Neural progenitor cell (in vitro differentiated cells): ENCODE measurements around the gene ITM2C. TPM values are rescaled to one million over a fixed set of nuclear protein-coding genes. Genes with fewer than 3 reads are reported as not detected.

ENCODE experiments used
- DNase-seq: peaks from one replicate; pipeline ENCODE4 v3.0.0-alpha.2; 2016; ENCODE audit warnings: low spot score
- H2AFZ ChIP-seq: fragments of 200-600 bp; sonication (generic); replicated peaks from 2 replicates; pipeline ENCODE4 v1.6.1; 2016; ENCODE audit warnings: antibody characterized with exemption
- H3F3A ChIP-seq: fragments of 200-600 bp; sonication (generic); 2 replicates; pipeline ENCODE4 v1.6.1; 2016; ENCODE audit warnings: antibody characterized with exemption, low read depth
- H3K27ac ChIP-seq: fragments of 200-600 bp; sonication (generic); 2 replicates; pipeline ENCODE4 v1.5.1; 2016; ENCODE audit warnings: mild to moderate bottlenecking
- H3K27me3 ChIP-seq: fragments of 200-600 bp; sonication (generic); 2 replicates; pipeline ENCODE4 v1.6.1; 2016; ENCODE audit warnings: mild to moderate bottlenecking, moderate library complexity
- H3K36me3 ChIP-seq: fragments of 200-600 bp; sonication (generic); 2 replicates; pipeline ENCODE4 v1.5.1; 2016
- H3K4me1 ChIP-seq: fragments of 200-600 bp; sonication (generic); 2 replicates; pipeline ENCODE4 v1.6.1; 2016; ENCODE audit warnings: mixed run types
- H3K4me2 ChIP-seq: fragments of 200-600 bp; sonication (generic); 2 replicates; pipeline ENCODE4 v1.6.1; 2016
- H3K4me3 ChIP-seq: fragments of 200-600 bp; sonication (generic); 2 replicates; pipeline ENCODE4 v1.5.1; 2016
- H3K79me2 ChIP-seq: fragments of 200-600 bp; sonication (generic); 2 replicates; pipeline ENCODE4 v1.6.1; 2016; ENCODE audit warnings: low read depth
- H3K9ac ChIP-seq: fragments of 200-600 bp; sonication (generic); 2 replicates; pipeline ENCODE4 v1.6.1; 2016
- H3K9me3 ChIP-seq: fragments of 200-600 bp; sonication (generic); 2 replicates; pipeline ENCODE4 v1.5.1; 2016; ENCODE audit warnings: low read depth
- H4K20me1 ChIP-seq: fragments of 200-600 bp; sonication (generic); 2 replicates; pipeline ENCODE4 v1.6.1; 2016; ENCODE audit warnings: low read depth
- H3K27ac Mint-ChIP-seq: 3 replicates; pipeline ENCODE4 v1.8.0; 2021; ENCODE audit warnings: mixed read lengths
- H3K27me3 Mint-ChIP-seq: 2 replicates; pipeline ENCODE4 v1.8.0; 2022; ENCODE audit warnings: low read depth, mild to moderate bottlenecking, inconsistent platforms, moderate library complexity, mixed read lengths; ENCODE audit not compliant: insufficient read depth
- H3K36me3 Mint-ChIP-seq: 3 replicates; pipeline ENCODE4 v1.8.0; 2021; ENCODE audit warnings: mixed read lengths
- H3K4me1 Mint-ChIP-seq: 3 replicates; pipeline ENCODE4 v1.8.0; 2021; ENCODE audit warnings: mixed read lengths
- H3K4me3 Mint-ChIP-seq: 3 replicates; pipeline ENCODE4 v1.8.0; 2021; ENCODE audit warnings: mild to moderate bottlenecking, moderate library complexity, mixed read lengths
- H3K9me3 Mint-ChIP-seq: 3 replicates; pipeline ENCODE4 v1.8.0; 2020; ENCODE audit warnings: mixed read lengths
- CTCF ChIP-seq: fragments of 200-600 bp; sonication (generic); IDR thresholded peaks from 2 replicates; pipeline ENCODE4 v1.5.1; 2017; ENCODE audit warnings: antibody characterized with exemption, mild to moderate bottlenecking
- EZH2 ChIP-seq: fragments of 200-600 bp; sonication (generic); IDR thresholded peaks from 2 replicates; pipeline ENCODE4 v1.6.1; 2017; ENCODE audit warnings: antibody characterized with exemption, mild to moderate bottlenecking, moderate library complexity
- EZH2phosphoT487 ChIP-seq: fragments of 200-600 bp; sonication (generic); IDR thresholded peaks from 2 replicates; pipeline ENCODE4 v1.6.1; 2017; ENCODE audit warnings: antibody characterized with exemption
- total RNA-seq: library from RNA; depleted of rRNA; stranded (reverse); fragments of >200 nt; gene quantifications from 2 replicates; pipeline ENCODE4 v1.2.3, GENCODE V29; 2015; ENCODE audit warnings: low replicate concordance

The ITM2C gene
- total RNA-seq, 1 donor from 2014 or later = 84.6 TPM

GRCh38 chr2:230899786-230900185 is 35.0 kb downstream of the ITM2C start:
- peaks cover 10% of the 10 kb centered on the region for H3K4me1 ChIP-seq
- H2AFZ ChIP-seq = no peak overlapping the region
- Mint-ChIP-seq H3K27me3 (peaks cover 12% of the 10 kb centered on the region), H3K4me1 (peaks cover 60% of the 10 kb centered on the region), H3K36me3 (no peaks in the 10 kb centered on the region), H3K4me3 (no peak overlapping the region), H3K27ac (peak overlapping the region; percentile 95), H3K9me3 (no peaks in the 10 kb centered on the region)
- no peak overlapping the region for H3K4me2 ChIP-seq
- TF ChIP-seq EZH2 (no peak), CTCF (no peak), EZH2phosphoT487 (no peak)
- H3K9ac ChIP-seq = no peak overlapping the region
- no peaks in the 10 kb centered on the region for H3K79me2 ChIP-seq
- H3F3A ChIP-seq = no peaks in the 10 kb centered on the region
- H3K4me3 ChIP-seq = no peak overlapping the region
- H3K27ac ChIP-seq = no peak overlapping the region
- no peaks in the 10 kb centered on the region for H4K20me1 ChIP-seq
- no peak for DNase-seq
- H3K36me3 ChIP-seq = no peaks in the 10 kb centered on the region
- H3K27me3 ChIP-seq = peaks cover 22% of the 10 kb centered on the region
- H3K9me3 ChIP-seq = no peaks in the 10 kb centered on the region

- Mint-ChIP-seq H3K9me3 (no peaks in the 10 kb centered on the region), H3K36me3 (no peaks in the 10 kb centered on the region), H3K27ac (peak overlapping the region; percentile 32), H3K4me1 (peaks cover 66% of the 10 kb centered on the region), H3K4me3 (peak overlapping the region; percentile 38), H3K27me3 (peaks cover 15% of the 10 kb centered on the region)
- TF ChIP-seq CTCF (no peak), EZH2 (no peak)
- no peak for DNase-seq
- Histone ChIP-seq H3K4me2 (no peak overlapping the region), H3K27me3 (peaks cover 26% of the 10 kb centered on the region), H3K4me3 (no peak overlapping the region), H2AFZ (no peak overlapping the region), H3K4me1 (peaks cover 15% of the 10 kb centered on the region), H3K9ac (no peak overlapping the region), H4K20me1 (no peaks in the 10 kb centered on the region), H3K27ac (no peak overlapping the region), H3K79me2 (no peaks in the 10 kb centered on the region), H3F3A (no peaks in the 10 kb centered on the region), H3K36me3 (no peaks in the 10 kb centered on the region), H3K9me3 (no peaks in the 10 kb centered on the region)
Observed at GRCh38 chr2:230900336-230900995, 35.7 kb downstream of the ITM2C start.

GRCh38 chr2:230901006-230901405 is 36.3 kb downstream of the ITM2C start:
- Histone ChIP-seq H3K4me1 (peaks cover 19% of the 10 kb centered on the region), H3F3A (no peaks in the 10 kb centered on the region), H3K9ac (no peak overlapping the region), H4K20me1 (no peaks in the 10 kb centered on the region), H3K4me3 (no peak overlapping the region), H3K4me2 (no peak overlapping the region), H2AFZ (no peak overlapping the region), H3K79me2 (no peaks in the 10 kb centered on the region), H3K9me3 (no peaks in the 10 kb centered on the region), H3K27ac (no peak overlapping the region), H3K27me3 (peaks cover 29% of the 10 kb centered on the region), H3K36me3 (no peaks in the 10 kb centered on the region)
- no peak for DNase-seq
- peaks cover 66% of the 10 kb centered on the region for H3K4me1 Mint-ChIP-seq
- no peak overlapping the region for H3K4me3 Mint-ChIP-seq
- no peaks in the 10 kb centered on the region for H3K9me3 Mint-ChIP-seq
- no peaks in the 10 kb centered on the region for H3K36me3 Mint-ChIP-seq
- peaks cover 16% of the 10 kb centered on the region for H3K27me3 Mint-ChIP-seq
- TF ChIP-seq CTCF = no peak
- TF ChIP-seq EZH2phosphoT487 = no peak
- no peak for TF ChIP-seq EZH2
- peak overlapping the region; percentile 23 for H3K27ac Mint-ChIP-seq
